Activated CD4-positive, alpha-beta T cell treated with anti-CD3 and anti-CD28 coated beads, Interleukin-2, Interleukin-6, amounts not matched to agents 100 ng/mL and 50 ng/mL, durations not matched to agents 16 hours and 8 hours (primary cell): Measurements from ENCODE around the gene SMC1B.
"Not testable (repeated sequence)": the region's sequence is repeated elsewhere in the genome, so short reads cannot be mapped to it uniquely, and the experiment has no call there.

Source experiments
- DNase-seq: peaks from one replicate; pipeline ENCODE4 v3.0.0-alpha.2; 2020

SMC1B gene

DNA sequence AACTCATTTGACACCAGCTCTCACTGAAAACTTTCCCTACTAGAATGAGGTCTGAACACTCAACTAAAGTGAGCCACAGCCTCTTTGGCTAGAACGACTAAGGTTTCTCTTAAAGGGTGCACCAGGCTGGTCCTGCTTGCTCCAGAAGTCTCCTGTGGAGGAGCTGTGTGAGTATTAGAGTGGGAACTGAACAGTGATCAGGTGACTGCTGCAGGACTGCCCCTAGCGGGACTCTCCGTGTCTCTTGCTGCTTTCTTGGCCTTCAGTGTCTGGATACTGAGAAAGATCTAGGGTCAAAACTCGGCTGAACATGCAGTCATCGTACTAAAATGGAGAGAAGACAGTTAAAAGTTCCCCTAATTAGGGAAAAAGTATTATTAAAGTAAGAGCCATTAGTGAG lies 69.1 kb downstream of the SMC1B start:
- no peak for DNase-seq

DNA sequence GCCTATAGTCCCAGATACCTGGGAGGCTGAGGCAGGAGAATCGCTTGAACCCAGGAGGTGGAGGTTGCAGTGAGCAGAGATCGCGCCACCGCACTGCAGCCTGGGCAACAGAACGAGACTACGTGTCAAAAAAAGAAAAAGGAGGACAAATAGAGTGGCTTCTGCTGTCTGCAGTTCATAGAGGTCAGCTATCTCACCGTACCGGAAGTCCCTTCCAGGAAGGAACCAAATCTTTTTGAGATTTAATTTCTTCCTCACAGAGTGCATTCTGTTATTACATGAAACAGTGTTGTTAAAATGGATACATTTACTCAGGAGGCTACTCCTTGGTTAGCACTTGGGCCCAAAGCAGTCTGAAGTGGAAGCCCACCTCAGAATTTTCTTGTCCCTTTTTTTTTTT lies 70.3 kb downstream of the SMC1B start:
- no peak for DNase-seq

DNA sequence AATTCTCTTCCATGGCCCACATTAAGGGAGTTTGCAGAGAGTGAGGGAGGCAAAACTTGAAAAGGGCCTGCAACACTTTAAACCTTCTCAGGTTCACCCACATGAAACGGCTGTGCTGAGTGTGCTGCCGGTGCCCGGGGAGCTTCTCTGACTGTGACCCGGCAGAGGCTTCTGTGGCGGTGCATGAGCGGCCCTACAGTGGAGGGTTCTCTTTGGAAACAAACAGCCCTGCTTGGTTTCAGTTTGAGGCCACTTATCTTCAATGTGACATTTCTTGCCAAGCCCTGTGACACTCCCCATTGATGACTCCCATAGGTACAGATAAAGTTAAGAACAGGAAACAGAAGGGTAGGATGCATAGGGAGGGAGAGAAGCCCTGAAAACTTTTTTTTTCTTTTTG lies 71.9 kb downstream of the SMC1B start:
- peak; percentile 31 for DNase-seq

DNA sequence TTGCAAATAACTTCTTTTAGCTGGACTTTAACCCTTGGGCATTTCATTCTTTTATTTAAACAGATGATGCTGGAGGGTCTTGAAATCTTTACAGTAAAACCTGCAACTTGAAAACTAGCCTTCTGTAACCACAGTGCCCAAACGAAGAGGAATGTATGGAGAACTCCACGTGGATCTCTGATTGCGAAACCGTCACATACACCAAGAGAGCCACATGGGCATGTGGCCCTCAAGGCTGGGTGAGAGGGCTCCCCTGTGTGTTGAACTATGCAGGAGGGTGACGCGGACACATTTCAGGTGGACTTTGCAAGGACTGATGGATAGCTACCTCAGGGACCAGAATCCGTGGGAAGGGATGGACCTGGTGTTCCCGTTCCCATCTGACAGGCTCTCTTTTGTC lies 73.1 kb downstream of the SMC1B start:
- DNase-seq: no peak

DNA sequence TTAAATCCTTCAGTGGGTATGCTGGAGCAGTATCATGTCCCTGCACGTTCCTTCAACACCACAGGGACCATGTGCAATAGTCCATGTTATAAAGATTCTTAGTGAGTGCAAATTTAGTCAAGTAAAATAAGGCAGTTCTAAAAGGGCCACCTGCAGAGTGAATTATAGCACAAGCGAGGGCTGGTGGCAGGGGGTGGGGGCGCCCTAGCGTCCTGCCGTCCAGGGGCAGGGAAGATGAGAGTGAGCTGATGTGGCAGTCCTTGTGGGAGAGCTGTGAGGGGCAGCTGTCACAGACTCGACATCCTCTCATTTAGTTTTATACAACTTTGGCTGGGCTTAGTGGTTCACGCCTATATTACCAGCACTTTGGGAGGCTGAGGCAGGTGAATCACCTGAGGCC lies 74.6 kb downstream of the SMC1B start:
- DNase-seq: no peak

DNA sequence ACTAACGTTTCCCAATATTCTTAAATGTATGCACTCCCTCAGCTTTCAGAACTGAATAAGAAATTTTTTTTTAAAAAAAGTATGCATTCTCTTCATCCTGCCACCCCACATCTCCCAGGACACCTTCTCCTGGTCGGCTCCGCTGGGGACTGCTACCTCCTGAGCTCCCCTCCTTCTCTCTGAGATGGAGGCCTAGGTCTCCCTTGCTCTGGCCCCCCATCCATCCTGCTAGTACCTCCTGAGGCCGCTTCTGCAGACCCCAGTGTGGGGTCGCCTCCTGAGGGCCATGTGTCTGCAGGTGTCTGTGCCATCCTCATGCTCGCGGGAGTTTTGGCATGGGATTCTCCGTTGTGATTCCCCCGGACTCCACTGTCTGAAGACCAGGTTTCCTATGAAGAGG lies 75.9 kb downstream of the SMC1B start:
- DNase-seq: no peak

DNA sequence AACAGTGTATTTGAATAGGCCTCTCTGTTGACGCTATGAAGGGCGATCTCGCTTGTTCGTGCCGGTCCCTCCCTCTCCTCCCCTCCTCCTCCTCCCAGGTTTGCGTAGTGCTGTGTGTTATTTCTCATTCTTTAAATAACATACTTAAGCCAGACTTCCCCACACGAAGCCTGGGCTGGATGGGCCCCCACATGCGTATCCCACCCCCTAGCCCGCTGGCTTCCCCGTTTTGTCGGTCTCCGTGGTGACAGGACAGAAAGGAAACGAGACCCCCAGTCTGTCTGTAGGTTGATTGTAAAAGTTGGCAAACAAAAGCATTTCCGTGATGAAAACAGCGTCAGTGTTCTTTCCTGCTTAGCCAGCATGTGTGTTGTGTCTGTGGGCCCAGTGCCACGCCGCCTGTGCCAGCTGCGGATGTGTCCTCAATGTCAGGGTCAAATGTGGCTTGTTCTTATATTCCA lies 76.4 kb downstream of the SMC1B start:
- no peak for DNase-seq

DNA sequence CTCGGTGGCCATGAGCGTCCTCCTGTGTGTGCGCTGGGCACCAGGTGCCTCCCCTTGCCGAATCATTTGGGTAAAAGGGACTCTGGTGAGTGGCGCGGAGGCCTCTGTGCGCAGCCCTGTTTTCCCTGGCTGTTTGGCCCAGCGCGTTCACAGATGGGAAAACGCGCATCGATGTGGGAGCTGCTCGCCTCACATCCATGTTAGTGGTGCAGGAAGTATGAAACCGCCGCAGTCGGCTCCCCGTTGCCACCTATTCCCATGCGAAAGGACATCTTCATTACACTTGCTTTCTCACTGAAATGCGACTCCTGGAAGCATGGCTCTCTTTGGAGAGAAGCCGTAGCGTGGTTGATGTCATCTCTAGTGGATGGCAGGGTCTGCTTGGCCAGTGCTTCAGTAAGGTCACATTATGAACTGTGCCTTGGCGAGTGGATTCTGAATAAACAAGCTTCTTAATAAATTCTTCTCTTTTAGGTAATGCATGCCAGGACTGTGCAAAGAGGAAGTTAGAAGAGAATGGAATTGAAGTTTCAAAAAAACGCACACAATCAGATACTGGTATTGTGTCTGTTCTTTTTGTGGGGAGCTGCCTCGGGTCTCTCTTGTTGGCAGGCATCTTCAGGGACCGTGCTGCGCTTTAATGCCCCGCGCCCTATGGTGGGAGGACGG lies 77.4 kb downstream of the SMC1B start:
- DNase-seq: no peak

DNA sequence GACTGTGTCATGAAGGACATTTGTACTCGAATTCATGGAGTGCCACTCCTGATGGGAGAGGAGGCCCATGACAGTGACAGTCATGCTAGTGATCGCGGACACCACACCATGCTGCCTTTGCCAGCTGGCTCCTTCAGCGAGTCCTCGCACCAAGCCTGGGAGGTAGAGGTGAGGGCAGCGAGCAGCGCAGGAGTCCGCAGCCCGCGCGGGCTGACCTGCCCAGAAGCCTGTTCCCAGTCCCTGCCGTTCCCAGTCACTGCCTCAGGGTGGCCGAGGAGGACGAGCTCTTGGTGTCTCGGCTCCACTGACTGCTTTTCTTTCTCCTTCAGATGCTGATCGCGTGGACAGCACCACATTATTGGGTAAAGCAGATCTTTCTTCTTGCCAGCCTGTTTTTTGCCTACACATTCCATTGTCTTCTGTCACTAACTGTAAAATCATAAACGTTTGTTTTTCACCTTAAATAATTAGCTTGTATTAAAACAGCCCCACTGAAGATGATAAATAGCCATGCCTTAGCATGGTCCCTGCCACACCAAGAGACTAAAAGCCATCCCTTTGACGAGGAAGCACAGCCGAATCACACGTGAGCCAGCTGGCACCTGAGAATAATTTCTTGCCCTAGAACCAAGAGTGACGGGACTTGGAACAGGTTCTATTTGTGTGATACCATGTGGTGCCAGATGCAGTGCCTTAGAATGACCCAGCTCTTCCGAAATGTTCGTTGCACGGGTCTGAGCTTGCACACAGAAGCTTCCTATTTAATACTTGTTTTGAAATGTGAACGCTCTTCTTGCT lies 78.2 kb downstream of the SMC1B start:
- DNase-seq: no peak

DNA sequence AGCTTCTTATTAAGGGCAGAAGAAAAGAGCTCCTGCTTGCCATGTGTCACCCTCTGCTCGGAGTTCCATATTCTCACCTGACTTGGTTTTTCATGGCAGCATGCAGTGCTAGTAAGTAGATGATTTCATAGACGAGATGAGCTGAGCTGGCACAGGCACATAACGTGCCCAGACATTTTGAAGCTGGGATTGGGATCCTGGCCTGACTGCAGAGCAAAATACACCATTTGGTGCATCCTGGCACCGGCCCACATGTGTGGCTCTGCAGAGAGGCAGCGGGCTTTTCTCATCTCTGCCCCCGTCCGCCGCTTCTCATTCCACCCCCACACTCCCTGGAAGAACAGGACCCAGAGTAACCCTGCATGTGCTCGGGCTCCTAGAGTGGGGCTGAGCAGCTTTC lies 78.9 kb downstream of the SMC1B start:
- no peak for DNase-seq

DNA sequence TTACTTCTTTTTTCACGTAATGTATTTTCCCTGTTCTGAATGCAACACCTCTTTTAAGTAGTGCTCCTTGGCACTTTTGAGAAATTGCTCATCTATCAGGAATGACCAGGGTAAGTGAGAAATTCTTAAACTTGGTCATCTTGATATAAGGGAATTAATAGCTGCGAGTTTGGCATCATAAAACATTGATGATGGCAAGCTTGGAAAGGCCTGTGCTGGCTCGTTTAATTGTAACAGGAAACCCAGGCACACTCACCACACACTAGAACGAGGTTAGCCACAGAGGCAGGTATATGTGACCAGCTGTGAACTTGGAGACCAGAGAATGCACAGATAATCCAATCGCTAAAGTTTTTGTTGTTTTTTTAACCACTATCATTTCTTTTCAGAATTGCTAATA lies 79.3 kb downstream of the SMC1B start:
- no peak for DNase-seq

DNA sequence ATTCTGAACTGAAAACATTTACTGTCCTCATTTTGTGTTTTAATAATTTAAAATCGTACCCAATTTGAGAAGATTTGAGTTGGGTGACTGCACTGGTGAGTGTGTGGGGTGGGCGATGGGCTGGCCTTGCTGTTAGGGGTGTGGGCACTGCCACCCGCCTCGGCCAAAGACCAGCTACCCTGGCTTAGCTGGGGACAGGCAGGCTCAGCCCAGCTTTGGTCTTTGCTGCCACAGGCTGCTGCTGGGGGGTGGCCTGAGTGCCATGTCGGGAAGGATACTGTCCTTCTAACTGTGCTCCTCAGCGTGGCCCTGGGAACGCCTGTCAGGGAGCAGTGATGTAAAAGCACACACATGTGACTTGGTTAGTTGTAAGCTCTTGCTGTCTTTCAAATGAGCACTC lies 81.4 kb downstream of the SMC1B start:
- no peak for DNase-seq

DNA sequence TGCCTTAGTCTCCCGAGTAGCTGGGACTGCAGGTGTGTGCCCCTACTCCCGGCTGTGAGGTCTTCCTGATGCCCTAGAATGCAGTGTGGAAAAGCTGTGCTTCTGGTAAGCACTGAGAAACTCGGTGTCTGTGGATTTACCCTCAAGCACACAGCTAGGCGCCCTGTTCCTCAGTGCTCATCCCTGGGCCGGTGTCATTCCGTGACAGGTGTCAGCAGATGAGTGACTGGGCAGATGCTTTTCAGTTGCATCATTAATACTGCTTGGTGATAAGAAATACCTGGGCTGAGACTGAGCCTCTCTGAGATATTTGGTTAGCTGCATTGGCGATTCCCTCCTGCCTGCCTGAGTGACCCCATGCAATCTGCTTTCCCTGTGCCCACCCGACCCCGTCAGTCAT lies 81.9 kb downstream of the SMC1B start:
- no peak for DNase-seq

DNA sequence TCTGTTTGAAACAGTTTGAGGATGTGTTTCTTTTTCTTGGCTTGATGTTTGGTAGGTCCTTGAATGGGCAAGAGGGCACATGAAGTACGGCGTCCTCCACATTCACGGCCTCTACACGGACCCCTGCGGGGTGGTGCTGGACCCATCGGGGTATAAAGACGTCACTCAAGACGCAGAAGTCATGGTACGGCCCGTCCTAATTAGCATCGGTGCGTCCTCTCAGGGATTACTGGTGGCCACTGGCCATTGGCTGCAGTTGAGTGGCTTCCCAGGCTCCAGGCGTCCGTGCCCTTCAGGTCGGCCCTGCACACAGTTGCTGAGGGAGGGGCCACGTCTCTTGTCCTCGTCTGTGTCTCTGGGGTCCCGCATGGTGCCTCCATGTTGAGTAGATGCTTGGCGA lies 82.9 kb downstream of the SMC1B start:
- DNase-seq: no peak

DNA sequence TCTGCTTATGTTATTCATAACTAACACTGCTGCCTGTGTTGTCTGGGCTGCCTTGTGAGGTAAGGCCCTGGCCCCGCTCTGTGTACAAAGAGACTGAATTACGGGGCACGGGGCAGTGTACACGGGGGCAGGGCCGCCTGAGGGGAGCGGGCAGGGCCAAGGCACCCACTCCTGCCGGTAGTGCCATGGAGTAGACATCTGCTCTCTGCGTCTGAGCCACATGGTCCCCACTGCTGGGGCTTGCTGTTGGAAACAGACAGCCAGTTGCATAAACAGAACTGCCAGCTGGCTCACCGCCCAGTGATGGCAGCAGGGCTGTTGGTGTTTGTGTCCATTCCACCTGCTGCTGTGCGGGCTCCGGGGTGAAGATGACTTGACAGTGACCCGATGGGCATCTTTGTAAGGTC lies 83.9 kb downstream of the SMC1B start:
- DNase-seq: no peak

DNA sequence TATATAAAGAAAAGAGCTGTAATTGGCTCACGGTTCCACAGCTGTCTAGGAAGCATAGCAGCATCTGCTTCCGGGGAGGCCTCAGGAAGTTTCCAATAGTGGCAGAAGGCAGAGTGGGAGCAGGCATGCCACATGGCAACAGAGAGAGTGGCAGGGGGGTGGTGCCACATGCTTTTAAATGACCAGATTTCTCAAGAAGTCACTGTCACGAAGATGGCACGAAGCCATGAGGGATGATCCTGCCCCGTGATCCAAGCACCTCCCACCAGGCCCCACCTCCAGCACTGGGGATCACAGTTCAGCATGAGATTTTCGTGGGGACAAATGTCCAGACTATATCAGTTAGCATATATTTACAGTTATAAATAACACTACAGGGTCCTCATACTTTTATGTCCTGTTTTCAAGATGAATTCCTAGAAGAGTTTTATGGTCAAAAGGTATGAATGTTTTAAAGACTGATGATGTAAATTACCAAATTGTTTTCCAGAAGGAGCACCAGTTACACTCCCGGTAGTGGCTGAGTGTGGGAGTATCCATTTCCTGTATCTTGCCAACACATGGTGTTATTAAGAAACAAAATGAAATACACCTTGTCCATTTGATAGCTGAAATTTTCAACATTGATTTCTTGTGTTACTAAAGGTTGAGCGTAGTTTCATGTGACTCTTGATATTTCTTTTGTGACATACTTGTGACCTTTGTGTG lies 84.4 kb downstream of the SMC1B start:
- DNase-seq: no peak

DNA sequence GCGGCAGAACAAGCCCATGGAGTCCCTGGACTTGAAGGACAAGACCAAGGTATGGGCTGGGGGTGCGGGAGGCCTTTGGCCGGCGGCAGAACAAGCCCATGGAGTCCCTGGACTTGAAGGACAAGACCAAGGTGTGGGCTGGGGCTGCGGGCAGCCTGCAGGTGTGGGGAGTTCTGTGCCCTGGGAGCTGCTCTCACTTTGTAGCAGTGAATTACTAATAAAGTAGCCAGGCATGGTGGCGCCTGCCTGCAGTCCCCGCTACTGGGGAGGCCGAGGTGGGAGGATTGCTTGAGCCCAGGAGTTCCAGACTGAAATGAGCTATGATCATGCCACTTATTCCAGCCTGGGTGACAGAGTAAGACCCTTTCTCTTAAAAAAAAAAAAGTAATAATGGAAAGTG lies 85.1 kb downstream of the SMC1B start:
- DNase-seq: not testable (repeated sequence)

DNA sequence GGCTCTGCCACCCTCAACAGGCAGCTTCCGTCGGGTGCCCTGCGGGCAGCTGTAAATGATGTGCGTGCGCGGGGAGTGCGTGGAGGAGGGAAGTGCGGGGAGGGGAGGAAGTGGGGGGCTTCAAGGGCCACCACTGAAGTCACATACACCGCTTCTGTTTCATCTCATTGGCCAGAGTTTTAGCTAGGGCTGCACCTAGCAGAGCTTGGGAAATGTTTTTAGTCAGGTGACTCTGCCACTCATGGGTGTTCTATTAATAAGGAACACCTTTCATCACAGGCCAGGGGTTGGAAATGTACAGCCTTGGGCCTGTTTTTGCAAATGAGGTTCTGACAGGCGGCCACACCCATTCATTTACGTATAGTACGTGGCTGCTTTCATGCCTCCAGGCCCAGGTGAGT lies 89.1 kb downstream of the SMC1B start:
- DNase-seq: no peak

DNA sequence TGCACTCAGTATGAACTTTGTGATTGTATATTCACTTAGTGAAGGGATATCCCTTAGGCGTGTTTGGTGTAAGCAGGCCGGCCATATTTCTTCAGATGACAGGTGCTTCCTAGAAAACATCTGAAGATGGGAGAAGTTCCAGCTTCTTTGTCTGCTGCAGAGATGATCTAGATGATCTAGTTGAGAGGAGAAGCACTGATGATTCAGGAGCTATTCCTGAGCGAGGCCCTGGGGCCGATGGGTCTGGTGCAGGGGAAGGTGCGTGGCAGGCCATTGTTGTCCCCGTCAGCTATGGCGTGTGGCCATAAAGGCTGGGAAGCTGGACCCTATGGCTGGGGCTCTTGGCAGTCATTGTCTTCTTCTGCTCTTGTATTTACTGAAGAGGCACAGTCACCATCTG lies 89.7 kb downstream of the SMC1B start:
- no peak for DNase-seq

DNA sequence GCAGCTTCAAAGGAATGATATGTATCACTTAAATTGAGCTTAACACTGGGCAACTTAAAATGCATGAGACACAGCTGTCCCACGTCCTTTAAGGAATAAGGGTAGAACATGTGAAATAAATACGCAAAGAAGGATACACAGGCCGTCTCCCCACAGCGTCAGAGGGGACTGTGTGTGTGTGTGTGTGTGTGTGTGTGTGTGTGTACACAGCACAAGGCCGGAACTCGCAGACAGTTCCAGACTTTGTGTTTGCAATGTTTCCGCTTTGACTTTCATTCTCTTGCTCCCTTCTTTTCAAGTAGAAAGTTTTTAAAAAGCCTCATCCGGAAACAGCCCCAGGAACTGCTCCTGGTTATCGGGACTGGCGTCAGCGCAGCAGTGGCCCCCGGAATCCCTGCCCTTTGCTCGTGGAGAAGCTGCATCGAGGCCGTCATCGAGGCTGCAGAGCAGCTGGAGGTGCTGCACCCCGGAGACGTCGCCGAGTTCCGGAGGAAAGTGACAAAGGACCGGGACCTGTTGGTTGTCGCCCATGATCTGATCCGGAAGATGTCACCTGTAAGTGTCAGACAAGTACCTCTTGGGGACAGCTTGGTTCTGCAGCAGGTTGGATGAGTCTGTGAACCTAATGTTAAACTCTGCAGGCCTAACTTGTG lies 90.4 kb downstream of the SMC1B start:
- DNase-seq: no peak

DNA sequence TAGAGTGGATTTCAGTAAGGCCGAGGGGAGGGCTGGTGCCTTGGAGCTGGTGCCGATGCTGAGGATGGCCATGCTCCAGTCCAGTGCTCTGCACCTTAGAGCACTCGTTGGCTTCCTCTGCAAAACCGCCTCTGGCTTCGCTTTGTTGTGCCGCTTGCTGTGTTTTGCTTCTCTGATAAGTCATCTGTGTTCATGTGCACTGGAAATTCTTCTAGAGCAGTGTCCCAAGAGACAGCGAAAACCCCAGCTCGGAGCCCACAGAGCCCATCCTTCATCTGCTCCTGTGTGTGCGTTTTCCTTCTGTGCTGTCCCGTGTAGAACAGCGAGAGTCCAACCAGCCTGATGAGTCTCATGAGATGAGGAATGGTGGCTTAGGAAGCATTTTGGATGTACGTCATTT lies 91.6 kb downstream of the SMC1B start:
- no peak for DNase-seq

DNA sequence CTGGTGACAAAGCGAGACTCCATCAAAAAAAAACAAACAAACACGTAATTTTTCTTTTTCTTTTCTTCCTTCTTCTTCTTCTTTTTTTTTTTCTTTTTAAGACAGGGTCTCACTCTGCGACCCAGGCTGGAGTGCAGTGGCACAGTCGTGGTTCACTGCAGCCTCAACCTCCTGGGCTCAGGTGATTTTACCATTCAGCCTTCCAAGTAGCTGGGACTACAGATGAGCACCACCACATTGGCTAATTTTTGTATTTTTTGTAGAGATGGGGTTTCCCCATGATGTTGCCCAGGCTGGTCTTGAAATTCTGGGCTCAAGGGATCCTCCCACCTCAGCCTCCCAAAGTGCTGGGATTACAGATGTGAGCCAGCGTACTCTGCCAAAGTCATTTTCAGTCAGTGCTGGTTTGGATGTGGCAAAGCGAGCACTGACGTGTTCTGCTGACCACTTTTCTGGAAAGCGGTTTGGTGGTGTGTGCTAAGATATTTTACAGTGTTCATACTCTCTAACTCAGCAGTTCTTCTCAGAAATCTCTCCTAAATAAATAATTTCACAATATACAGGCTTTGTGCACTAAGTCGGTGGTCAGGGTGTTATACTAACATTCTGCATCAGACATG lies 92.9 kb downstream of the SMC1B start:
- DNase-seq: peak; percentile 35

DNA sequence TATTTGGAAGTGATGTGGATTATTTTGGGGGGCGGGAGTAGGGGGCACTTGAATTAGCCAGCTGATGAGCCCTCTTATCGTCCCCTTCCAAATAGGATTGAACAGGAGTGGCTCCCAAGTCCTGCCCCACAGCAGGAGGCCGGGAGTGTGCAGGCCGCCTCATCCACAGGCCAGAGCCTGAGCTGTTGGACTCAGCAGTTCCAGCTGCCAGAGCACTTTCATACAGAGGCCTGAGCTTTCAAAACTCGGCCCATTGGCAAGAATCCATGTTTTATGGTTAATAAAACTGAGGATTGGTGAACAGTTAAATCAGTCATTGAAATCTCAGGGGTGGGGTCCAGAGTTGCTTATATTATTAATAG lies 94.1 kb downstream of the SMC1B start:
- DNase-seq: no peak
